Measurements from ENCODE around the gene NME7.
"Not testable (repeated sequence)": the region's sequence is repeated elsewhere in the genome, so short reads cannot be mapped to it uniquely, and the experiment has no call there.

The NME7 gene

GRCh38 chr1:169234780-169235179, 132.8 kb downstream of the NME7 start:
- no peak for DNase-seq (ENCODE audit: low read depth)

- no peak for DNase-seq (ENCODE audit: low read depth)
These were observed 150.0 kb downstream of the NME7 start for GRCh38 chr1:169217636-169218035.

GRCh38 chr1:169214598-169214997, 153.0 kb downstream of the NME7 start:
- no peak for DNase-seq (ENCODE audit: low read depth)

GRCh38 chr1:169212088-169212487, 155.5 kb downstream of the NME7 start:
- DNase-seq (ENCODE audit: low read depth), result no peak

- DNase-seq (ENCODE audit: low read depth), result no peak
These were observed 159.6 kb downstream of the NME7 start for GRCh38 chr1:169207797-169208520.

- DNase-seq (ENCODE audit: low read depth), result no peak
These were observed 163.4 kb downstream of the NME7 start for GRCh38 chr1:169204157-169204556.

GRCh38 chr1:169202791-169203665, 164.6 kb downstream of the NME7 start:
- DNase-seq (ENCODE audit: low read depth), result no peak

GRCh38 chr1:169201084-169201619, 166.4 kb downstream of the NME7 start:
- DNase-seq (ENCODE audit: low read depth), result no peak

- no peak for DNase-seq (ENCODE audit: low read depth)
These were observed 167.3 kb downstream of the NME7 start for GRCh38 chr1:169200319-169200718.

GRCh38 chr1:169196581-169196980, 171.0 kb downstream of the NME7 start:
- DNase-seq (ENCODE audit: low read depth), result no peak

GRCh38 chr1:169196161-169196560, 171.4 kb downstream of the NME7 start:
- no peak for DNase-seq (ENCODE audit: low read depth)

- no peak for DNase-seq (ENCODE audit: low read depth)
These were observed 174.3 kb downstream of the NME7 start for GRCh38 chr1:169193191-169193850.

- no peak for DNase-seq (ENCODE audit: low read depth)
These were observed 181.5 kb downstream of the NME7 start for GRCh38 chr1:169186106-169186505.

GRCh38 chr1:169184812-169185211, 182.8 kb downstream of the NME7 start:
- no peak for DNase-seq (ENCODE audit: low read depth)

GRCh38 chr1:169180174-169180573, 187.4 kb downstream of the NME7 start:
- DNase-seq (ENCODE audit: low read depth), result no peak

GRCh38 chr1:169179431-169179830, 188.2 kb downstream of the NME7 start:
- not testable (repeated sequence) for DNase-seq (ENCODE audit: low read depth)

GRCh38 chr1:169175461-169175860, 192.1 kb downstream of the NME7 start:
- no peak for DNase-seq (ENCODE audit: low read depth)

GRCh38 chr1:169163059-169163458, 204.5 kb downstream of the NME7 start:
- DNase-seq (ENCODE audit: low read depth), result no peak

GRCh38 chr1:169161496-169162194, 206.0 kb downstream of the NME7 start:
- DNase-seq (ENCODE audit: low read depth), result no peak

GRCh38 chr1:169160845-169161495, 206.6 kb downstream of the NME7 start:
- no peak for DNase-seq (ENCODE audit: low read depth)

GRCh38 chr1:169156580-169156979, 211.0 kb downstream of the NME7 start:
- DNase-seq (ENCODE audit: low read depth), result no peak

Measured in activated T-cell treated with anti-CD3 and anti-CD28 coated beads for 24 hours (primary cell).